Endothelial cell (in vitro differentiated cells): ENCODE measurements around the gene ZNF79. TPM values are rescaled to one million over a fixed set of nuclear protein-coding genes. Genes with fewer than 3 reads are reported as not detected.

ENCODE experiments used
- DNase-seq: peaks from one replicate; pipeline ENCODE4 v3.0.0; 2021; ENCODE audit warnings: low spot score
- H3K27ac Mint-ChIP-seq: one replicate; pipeline ENCODE4 v1.8.0; 2021; ENCODE audit warnings: mixed read lengths, inconsistent platforms; ENCODE audit not compliant: unreplicated experiment
- H3K27me3 Mint-ChIP-seq: one replicate; pipeline ENCODE4 v1.8.0; 2021; ENCODE audit warnings: mild to moderate bottlenecking, moderate library complexity, mixed read lengths, inconsistent platforms; ENCODE audit not compliant: unreplicated experiment
- H3K36me3 Mint-ChIP-seq: one replicate; pipeline ENCODE4 v1.8.0; 2021; ENCODE audit warnings: mild to moderate bottlenecking, low read depth, mixed read lengths, inconsistent platforms; ENCODE audit not compliant: unreplicated experiment
- H3K4me1 Mint-ChIP-seq: one replicate; pipeline ENCODE4 v1.8.0; 2021; ENCODE audit warnings: mild to moderate bottlenecking, mixed read lengths, inconsistent platforms; ENCODE audit not compliant: unreplicated experiment
- H3K4me3 Mint-ChIP-seq: one replicate; pipeline ENCODE4 v1.8.0; 2021; ENCODE audit warnings: mild to moderate bottlenecking, mixed read lengths, inconsistent platforms; ENCODE audit not compliant: unreplicated experiment
- H3K9me3 Mint-ChIP-seq: one replicate; pipeline ENCODE4 v1.8.0; 2021; ENCODE audit warnings: mixed read lengths, inconsistent platforms; ENCODE audit not compliant: unreplicated experiment
- CTCF ChIP-seq: fragments of 200-600 bp; sonication (generic); IDR thresholded peaks from one replicate; pipeline ENCODE4 v1.5.0; 2021; ENCODE audit warnings: antibody characterized with exemption; ENCODE audit not compliant: unreplicated experiment
- total RNA-seq: library from RNA; stranded (reverse); fragmentation: NEBNext Ultra II Directional; extraction: Animal tissue kit (Norgen Biotek cat#: 25700); gene quantifications from one replicate; pipeline ENCODE4 v1.2.1, GENCODE V29; 2021; ENCODE audit not compliant: unreplicated experiment

The ZNF79 gene
- total RNA-seq, 1 donor from 2014 or later = 12.6 TPM

GRCh38 chr9:127422787-127423186 is 1.4 kb upstream of the ZNF79 start:
- Mint-ChIP-seq H3K4me1 (peaks cover 36% of the 10 kb centered on the region), H3K4me3 (peak overlapping the region; percentile 98), H3K27ac (no peak overlapping the region), H3K9me3 (no peaks in the 10 kb centered on the region), H3K36me3 (no peaks in the 10 kb centered on the region), H3K27me3 (no peaks in the 10 kb centered on the region)
- DNase-seq = no peak
- TF ChIP-seq CTCF = no peak

GRCh38 chr9:127423476-127423933 is 677 bp upstream of the ZNF79 start:
- Mint-ChIP-seq H3K9me3 (no peaks in the 10 kb centered on the region), H3K27me3 (no peaks in the 10 kb centered on the region), H3K4me3 (peak overlapping the region; percentile 98), H3K27ac (peak overlapping the region; percentile 72), H3K36me3 (no peaks in the 10 kb centered on the region), H3K4me1 (peaks cover 36% of the 10 kb centered on the region)
- no peak for TF ChIP-seq CTCF
- DNase-seq = no peak

- Mint-ChIP-seq H3K9me3 (no peaks in the 10 kb centered on the region), H3K4me3 (peak overlapping the region; percentile 98), H3K36me3 (no peaks in the 10 kb centered on the region), H3K27me3 (no peaks in the 10 kb centered on the region), H3K4me1 (peaks cover 31% of the 10 kb centered on the region), H3K27ac (peak overlapping the region; percentile 88)
- DNase-seq = no peak
- TF ChIP-seq CTCF = no peak
Observed at GRCh38 chr9:127424676-127424999, 456 bp downstream of the ZNF79 start.

- no peaks in the 10 kb centered on the region for H3K9me3 Mint-ChIP-seq
- peaks cover 13% of the 10 kb centered on the region for H3K36me3 Mint-ChIP-seq
- no peaks in the 10 kb centered on the region for H3K27me3 Mint-ChIP-seq
- DNase-seq = no peak
- H3K27ac Mint-ChIP-seq = peak overlapping the region; percentile 55
- H3K4me3 Mint-ChIP-seq = peak overlapping the region; percentile 49
- no peak for TF ChIP-seq CTCF
- H3K4me1 Mint-ChIP-seq = peaks cover 31% of the 10 kb centered on the region
Observed at GRCh38 chr9:127426756-127427155, 2.6 kb downstream of the ZNF79 start.

- Mint-ChIP-seq H3K27ac (no peak overlapping the region), H3K4me3 (no peak overlapping the region), H3K4me1 (peaks cover 23% of the 10 kb centered on the region), H3K9me3 (no peaks in the 10 kb centered on the region), H3K36me3 (peaks cover 13% of the 10 kb centered on the region), H3K27me3 (no peaks in the 10 kb centered on the region)
- TF ChIP-seq CTCF = no peak
- no peak for DNase-seq
Observed at GRCh38 chr9:127428348-127428747, 4.2 kb downstream of the ZNF79 start.
